ENCODE data around the gene HMGXB4. TPM values are rescaled to one million over a fixed set of nuclear protein-coding genes. Genes with fewer than 3 reads are reported as not detected.

HMGXB4 gene
- total and polyA plus RNA-seq, 2 donors from 2014 or later: 3.7 to 17.3 TPM

DNA sequence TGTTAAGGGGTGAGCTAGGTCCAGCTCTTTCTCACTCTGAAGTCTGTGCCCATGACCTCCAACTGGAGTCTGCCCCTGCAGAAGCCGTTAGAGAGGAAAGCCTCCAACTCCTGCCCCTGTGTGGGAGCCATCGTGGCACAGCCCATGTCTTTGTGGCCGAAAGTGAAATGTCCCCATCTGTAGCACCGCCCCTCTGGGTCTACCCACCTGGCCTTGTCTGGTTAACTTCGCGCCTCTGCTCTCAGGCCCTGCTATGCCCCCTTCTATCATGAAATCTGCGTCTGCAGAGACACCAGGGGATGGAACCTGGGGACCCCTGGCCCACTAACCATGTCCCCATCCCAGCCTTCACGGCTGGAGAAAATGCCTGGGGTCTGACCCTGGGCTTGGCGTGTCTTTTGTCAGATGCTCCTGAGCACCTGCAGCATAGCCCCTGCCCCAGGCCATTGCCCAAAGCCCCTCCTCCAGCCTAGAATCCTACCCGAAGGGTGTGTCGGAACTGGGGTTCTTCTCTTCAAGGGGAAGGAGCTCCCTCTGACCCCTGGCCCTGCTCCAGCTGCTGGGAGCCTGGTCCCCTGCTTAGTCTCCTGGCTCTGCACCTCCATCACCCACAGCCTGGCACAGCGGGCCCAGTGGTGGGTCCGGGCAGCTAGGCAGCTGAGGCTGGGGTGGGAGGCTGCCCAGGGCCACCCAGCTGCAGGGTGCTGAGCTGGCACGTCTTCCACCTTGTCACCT lies 87.8 kb downstream of the HMGXB4 start:
- H3K36me3 ChIP-seq (ENCODE audit: control insufficient read depth in 2 of 3, insufficient read depth in 3 of 3, low read length in 3 of 3): peaks cover 12 to 41% (median 24%) of the 10 kb centered on the region in 3 donors
- H3K27ac ChIP-seq (ENCODE audit: low read depth in 2 of 2, low read length in 2 of 2): no peak overlapping the region
- H3K4me1 ChIP-seq (ENCODE audit: control insufficient read depth in 2 of 3, insufficient read depth in 2 of 3, low read depth in 1 of 3, low read length in 3 of 3): no peaks in the 10 kb centered on the region
- H3K9ac ChIP-seq (ENCODE audit: low read length in 3 of 3): no peak overlapping the region
- no peaks in the 10 kb centered on the region for H3K27me3 ChIP-seq (ENCODE audit: control insufficient read depth, insufficient read depth, low read length)
- TF ChIP-seq, protein P1, sequence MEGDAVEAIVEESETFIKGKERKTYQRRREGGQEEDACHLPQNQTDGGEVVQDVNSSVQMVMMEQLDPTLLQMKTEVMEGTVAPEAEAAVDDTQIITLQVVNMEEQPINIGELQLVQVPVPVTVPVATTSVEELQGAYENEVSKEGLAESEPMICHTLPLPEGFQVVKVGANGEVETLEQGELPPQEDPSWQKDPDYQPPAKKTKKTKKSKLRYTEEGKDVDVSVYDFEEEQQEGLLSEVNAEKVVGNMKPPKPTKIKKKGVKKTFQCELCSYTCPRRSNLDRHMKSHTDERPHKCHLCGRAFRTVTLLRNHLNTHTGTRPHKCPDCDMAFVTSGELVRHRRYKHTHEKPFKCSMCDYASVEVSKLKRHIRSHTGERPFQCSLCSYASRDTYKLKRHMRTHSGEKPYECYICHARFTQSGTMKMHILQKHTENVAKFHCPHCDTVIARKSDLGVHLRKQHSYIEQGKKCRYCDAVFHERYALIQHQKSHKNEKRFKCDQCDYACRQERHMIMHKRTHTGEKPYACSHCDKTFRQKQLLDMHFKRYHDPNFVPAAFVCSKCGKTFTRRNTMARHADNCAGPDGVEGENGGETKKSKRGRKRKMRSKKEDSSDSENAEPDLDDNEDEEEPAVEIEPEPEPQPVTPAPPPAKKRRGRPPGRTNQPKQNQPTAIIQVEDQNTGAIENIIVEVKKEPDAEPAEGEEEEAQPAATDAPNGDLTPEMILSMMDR (IDR thresholded peaks at IDR 0.05; ENCODE audit: borderline replicate concordance, extremely low read depth, insufficient read depth): no peak
- DNase-seq (peak in 1 of 5 donors; percentile 64), FAIRE-seq (no peak)
- no peaks in the 10 kb centered on the region for H3K9me3 ChIP-seq (ENCODE audit: control insufficient read depth in 2 of 3, insufficient read depth in 1 of 3, low read length in 3 of 3)
- no peak overlapping the region for H3K4me3 ChIP-seq (ENCODE audit: low read length in 3 of 3)
- intact Hi-C loops (cut with DNase I): loop anchor here (10.0 kb wide), 1 partner anchor 240 kb away; no protein-coding TSS in a partner anchor

Small RNAs within 50 kb of the gene (microRNA-seq; reads per million reads assigned to microRNA genes)
- gene MIR3909: 4.4 reads per million, percentile 6 among the genes with 10 or more reads in this experiment
- not detected for gene MIR6069

Other genes with a start within 250 kb of the HMGXB4 start
- gene ISX, start 191.3 kb upstream of the HMGXB4 start, total RNA-seq: not detected
- not detected for gene ISX, start 191.3 kb upstream of the HMGXB4 start, polyA plus RNA-seq (ENCODE audit: insufficient read depth, low read depth, low replicate concordance)
- 68.2 TPM for gene TOM1, start 42.4 kb downstream of the HMGXB4 start, total RNA-seq
- gene TOM1, start 42.4 kb downstream of the HMGXB4 start, polyA plus RNA-seq (ENCODE audit: insufficient read depth, low read depth, low replicate concordance): 67.0 TPM
- gene HMOX1, start 123.6 kb downstream of the HMGXB4 start, total RNA-seq: 37.7 TPM
- 234 TPM for gene HMOX1, start 123.6 kb downstream of the HMGXB4 start, polyA plus RNA-seq (ENCODE audit: insufficient read depth, low read depth, low replicate concordance)
- 26.4 TPM for gene MCM5, start 142.6 kb downstream of the HMGXB4 start, total RNA-seq
- gene MCM5, start 142.6 kb downstream of the HMGXB4 start, polyA plus RNA-seq (ENCODE audit: insufficient read depth, low read depth, low replicate concordance): 10.2 TPM

All from kidney (tissue), 14 donors.